Type B pancreatic cell (in vitro differentiated cells): ENCODE data around the gene ATP1B1. TPM values are rescaled to one million over a fixed set of nuclear protein-coding genes. Genes with fewer than 3 reads are reported as not detected.

Source experiments
- DNase-seq: peaks from one replicate; pipeline ENCODE4 v3.0.0; 2021; ENCODE audit warnings: mixed read lengths; ENCODE audit not compliant: unreplicated experiment; ENCODE audit errors: extremely low spot score
- H3K27ac Mint-ChIP-seq: 2 replicates; pipeline ENCODE4 v1.8.0; 2021; ENCODE audit warnings: mild to moderate bottlenecking, mixed read lengths
- H3K27me3 Mint-ChIP-seq: 2 replicates; pipeline ENCODE4 v1.8.0; 2021; ENCODE audit warnings: mixed read lengths
- H3K36me3 Mint-ChIP-seq: 2 replicates; pipeline ENCODE4 v1.8.0; 2021; ENCODE audit warnings: mixed read lengths
- H3K4me1 Mint-ChIP-seq: one replicate; pipeline ENCODE4 v1.8.0; 2021; ENCODE audit warnings: mixed read lengths; ENCODE audit not compliant: unreplicated experiment
- H3K4me3 Mint-ChIP-seq: 2 replicates; pipeline ENCODE4 v1.8.0; 2021; ENCODE audit warnings: mild to moderate bottlenecking, mixed read lengths
- H3K9me3 Mint-ChIP-seq: 2 replicates; pipeline ENCODE4 v1.8.0; 2021; ENCODE audit warnings: mixed read lengths
- CTCF ChIP-seq: fragments of 200-600 bp; sonication (generic); conservative IDR thresholded peaks from 2 replicates; pipeline ENCODE4 v1.5.0; 2021; ENCODE audit warnings: antibody characterized with exemption, mild to moderate bottlenecking
- total RNA-seq: library from RNA; stranded (reverse); gene quantifications from 2 replicates; pipeline ENCODE4 v1.2.1, GENCODE V29; 2021; ENCODE audit warnings: low replicate concordance

Gene ATP1B1
- total RNA-seq, 1 donor from 2014 or later, result 237 TPM

GRCh38 chr1:169064103-169064502 is 42.4 kb upstream of the ATP1B1 start:
- peaks cover 16% of the 10 kb centered on the region for H3K4me1 Mint-ChIP-seq
- no peak for TF ChIP-seq CTCF
- no peaks in the 10 kb centered on the region for H3K36me3 Mint-ChIP-seq
- no peak overlapping the region for H3K27ac Mint-ChIP-seq
- H3K9me3 Mint-ChIP-seq, result no peaks in the 10 kb centered on the region
- no peak for DNase-seq
- H3K27me3 Mint-ChIP-seq, result no peaks in the 10 kb centered on the region
- no peak overlapping the region for H3K4me3 Mint-ChIP-seq

GRCh38 chr1:169070547-169070946 is 35.9 kb upstream of the ATP1B1 start:
- Mint-ChIP-seq H3K9me3 (no peaks in the 10 kb centered on the region), H3K27ac (peak overlapping the region; percentile 81), H3K4me3 (peak overlapping the region; percentile 38), H3K27me3 (no peaks in the 10 kb centered on the region), H3K36me3 (no peaks in the 10 kb centered on the region), H3K4me1 (peaks cover 14% of the 10 kb centered on the region)
- no peak for DNase-seq
- TF ChIP-seq CTCF, result no peak

- Mint-ChIP-seq H3K36me3 (no peaks in the 10 kb centered on the region), H3K27ac (peak overlapping the region; percentile 81), H3K27me3 (no peaks in the 10 kb centered on the region), H3K9me3 (no peaks in the 10 kb centered on the region), H3K4me3 (peak overlapping the region; percentile 38), H3K4me1 (peaks cover 14% of the 10 kb centered on the region)
- DNase-seq, result no peak
- TF ChIP-seq CTCF, result peak; percentile 17
Observed at GRCh38 chr1:169070958-169071357, 35.5 kb upstream of the ATP1B1 start.

- Mint-ChIP-seq H3K9me3 (no peaks in the 10 kb centered on the region), H3K36me3 (no peaks in the 10 kb centered on the region), H3K27me3 (no peaks in the 10 kb centered on the region), H3K4me1 (peaks cover 14% of the 10 kb centered on the region), H3K4me3 (peak overlapping the region; percentile 60), H3K27ac (peak overlapping the region; percentile 99)
- no peak for DNase-seq
- no peak for TF ChIP-seq CTCF
Observed at GRCh38 chr1:169072945-169073725, 33.4 kb upstream of the ATP1B1 start.

- no peak overlapping the region for H3K27ac Mint-ChIP-seq
Observed at GRCh38 chr1:169078163-169078883, 28.2 kb upstream of the ATP1B1 start.

More at GRCh38 chr1:169078163-169078883, 28.2 kb upstream of the ATP1B1 start:
- no peak for DNase-seq
- Mint-ChIP-seq H3K27me3 (no peaks in the 10 kb centered on the region), H3K36me3 (no peaks in the 10 kb centered on the region), H3K4me3 (no peak overlapping the region), H3K4me1 (peaks cover 5% of the 10 kb centered on the region), H3K9me3 (no peaks in the 10 kb centered on the region)
- no peak for TF ChIP-seq CTCF
